ENCODE data around the gene CCDC8.

The CCDC8 gene

GRCh38 chr19:46412650-46413261 lies 608 bp downstream of the CCDC8 start:
- Histone ChIP-seq H3K36me3 (no peaks in the 10 kb centered on the region), H3K4me3 (ENCODE audit: low read depth, low read length) (no peak overlapping the region), H3K9me3 (no peaks in the 10 kb centered on the region), H3K4me1 (peaks cover 3% of the 10 kb centered on the region; the same call in 1 of the 2 replicates), H3K27me3 (no peaks in the 10 kb centered on the region)
- DNase-seq: no peak
- TF ChIP-seq, protein P1, sequence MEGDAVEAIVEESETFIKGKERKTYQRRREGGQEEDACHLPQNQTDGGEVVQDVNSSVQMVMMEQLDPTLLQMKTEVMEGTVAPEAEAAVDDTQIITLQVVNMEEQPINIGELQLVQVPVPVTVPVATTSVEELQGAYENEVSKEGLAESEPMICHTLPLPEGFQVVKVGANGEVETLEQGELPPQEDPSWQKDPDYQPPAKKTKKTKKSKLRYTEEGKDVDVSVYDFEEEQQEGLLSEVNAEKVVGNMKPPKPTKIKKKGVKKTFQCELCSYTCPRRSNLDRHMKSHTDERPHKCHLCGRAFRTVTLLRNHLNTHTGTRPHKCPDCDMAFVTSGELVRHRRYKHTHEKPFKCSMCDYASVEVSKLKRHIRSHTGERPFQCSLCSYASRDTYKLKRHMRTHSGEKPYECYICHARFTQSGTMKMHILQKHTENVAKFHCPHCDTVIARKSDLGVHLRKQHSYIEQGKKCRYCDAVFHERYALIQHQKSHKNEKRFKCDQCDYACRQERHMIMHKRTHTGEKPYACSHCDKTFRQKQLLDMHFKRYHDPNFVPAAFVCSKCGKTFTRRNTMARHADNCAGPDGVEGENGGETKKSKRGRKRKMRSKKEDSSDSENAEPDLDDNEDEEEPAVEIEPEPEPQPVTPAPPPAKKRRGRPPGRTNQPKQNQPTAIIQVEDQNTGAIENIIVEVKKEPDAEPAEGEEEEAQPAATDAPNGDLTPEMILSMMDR (IDR thresholded peaks at IDR 0.05; ENCODE audit: low read depth, low read length): no peak

GRCh38 chr19:46411925-46412649 lies 1.3 kb downstream of the CCDC8 start:
- no peak overlapping the region for H3K4me3 ChIP-seq (ENCODE audit: low read depth, low read length)
- no peaks in the 10 kb centered on the region for H3K36me3 ChIP-seq
- no peaks in the 10 kb centered on the region for H3K9me3 ChIP-seq
- DNase-seq: no peak
- H3K4me1 ChIP-seq: peaks cover 3% of the 10 kb centered on the region; the same call in 1 of the 2 replicates
- TF ChIP-seq, protein P1 (IDR thresholded peaks at IDR 0.05; ENCODE audit: low read depth, low read length): no peak
- no peaks in the 10 kb centered on the region for H3K27me3 ChIP-seq

- Histone ChIP-seq H3K4me1 (peaks cover 3% of the 10 kb centered on the region; the same call in 1 of the 2 replicates), H3K4me3 (ENCODE audit: low read depth, low read length) (no peak overlapping the region), H3K36me3 (no peaks in the 10 kb centered on the region), H3K9me3 (no peaks in the 10 kb centered on the region), H3K27me3 (no peaks in the 10 kb centered on the region)
- TF ChIP-seq, protein P1 (IDR thresholded peaks at IDR 0.05; ENCODE audit: low read depth, low read length): no peak
- no peak for DNase-seq
These were observed 2.1 kb downstream of the CCDC8 start for GRCh38 chr19:46411088-46411924.

DNA sequence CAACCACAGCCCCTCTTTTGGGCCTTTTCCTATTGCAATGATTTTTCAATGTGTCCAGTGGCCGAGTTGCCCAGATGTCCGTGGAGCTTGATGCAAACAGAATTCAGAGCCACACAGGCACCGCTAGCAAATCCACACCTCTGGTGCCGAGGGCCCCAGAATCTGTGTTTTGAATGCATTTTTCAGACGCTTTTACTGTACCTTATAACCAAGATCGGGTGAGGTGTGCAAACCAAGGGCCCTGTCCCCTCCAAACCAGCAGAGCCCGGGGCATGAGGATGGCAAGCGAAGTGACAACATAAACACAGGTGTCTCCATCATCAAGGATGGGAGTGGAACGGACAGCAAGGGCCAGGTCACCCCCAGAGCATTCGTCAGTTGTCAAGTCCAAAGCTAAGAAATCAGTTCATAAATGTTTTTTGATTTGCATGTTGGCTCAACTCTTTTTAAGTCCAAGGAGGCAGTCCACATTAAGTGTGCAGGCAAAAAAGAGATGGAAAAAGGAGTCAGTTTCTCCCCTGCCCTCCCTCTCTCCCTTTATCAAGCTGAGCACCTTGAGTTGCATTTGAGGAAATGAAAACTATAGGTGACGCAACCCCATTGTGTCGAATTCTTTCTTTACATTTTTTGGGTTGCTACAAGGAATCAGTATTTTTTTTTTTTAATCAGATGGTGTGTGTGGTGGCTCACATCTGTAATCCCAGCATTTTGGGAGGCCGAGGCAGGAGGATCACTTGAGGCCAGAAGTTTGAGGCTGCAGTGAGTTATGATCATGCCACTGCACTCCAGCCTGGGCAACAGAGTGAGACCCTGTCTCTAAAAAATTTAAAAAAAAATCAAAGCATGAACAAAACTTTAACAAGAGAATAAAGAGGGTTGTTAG lies 2.9 kb downstream of the CCDC8 start:
- no peaks in the 10 kb centered on the region for H3K4me1 ChIP-seq
- H3K4me3 ChIP-seq (ENCODE audit: low read depth, low read length): no peak overlapping the region
- H3K9me3 ChIP-seq: no peaks in the 10 kb centered on the region
- TF ChIP-seq, protein P1 (IDR thresholded peaks at IDR 0.05; ENCODE audit: low read depth, low read length): no peak
- no peak for DNase-seq
- H3K27me3 ChIP-seq: no peaks in the 10 kb centered on the region
- H3K36me3 ChIP-seq: no peaks in the 10 kb centered on the region

- no peaks in the 10 kb centered on the region for H3K36me3 ChIP-seq
- H3K4me3 ChIP-seq (ENCODE audit: low read depth, low read length): no peak overlapping the region
- H3K27me3 ChIP-seq: no peaks in the 10 kb centered on the region
- DNase-seq: no peak
- H3K9me3 ChIP-seq: no peaks in the 10 kb centered on the region
- TF ChIP-seq, protein P1 (IDR thresholded peaks at IDR 0.05; ENCODE audit: low read depth, low read length): no peak
- H3K4me1 ChIP-seq: no peaks in the 10 kb centered on the region
These were observed 4.2 kb downstream of the CCDC8 start for GRCh38 chr19:46409191-46409590.

All from BE2C (cell line).